ENCODE measurements around the gene RPS21. TPM values are rescaled to one million over a fixed set of nuclear protein-coding genes. Genes with fewer than 3 reads are reported as not detected.
A peak's percentile ranks its signal among the peaks of the same experiment; 100 is the strongest.

The RPS21 gene
- total and polyA plus RNA-seq, 10 of the 15 experiments (the other 5 are each of a cell fraction or from before 2014, with no cell fraction given) = 1,474 to 4,987 (median 2,439) TPM

GRCh38 chr20:62409086-62409853 lies 22.4 kb downstream of the RPS21 start:
- H3K4me3 ChIP-seq = no peak overlapping the region
- FAIRE-seq = no peak
- TF ChIP-seq SRF (IDR thresholded peaks at IDR 0.05; ENCODE audit: low read depth in 2 of 2, low read length in 2 of 2) = no peak
- no peak for TF ChIP-seq CBFB (IDR thresholded peaks at IDR 0.05; ENCODE audit: low read depth)
- ATAC-seq = no peak
- in situ Hi-C loops (cut with MboI) (no loop called here), intact Hi-C loops (cut with micrococcal nuclease; ENCODE audit: unreplicated experiment) (loop anchor here (5.0 kb wide), 1 partner anchor 383 kb away; no protein-coding TSS in a partner anchor)
- peak overlapping the region; percentile 35; the same call in 1 of the 2 replicates for H3K4me2 ChIP-seq (ENCODE audit: control insufficient read depth, insufficient read depth)
- peaks cover 12% of the 10 kb centered on the region for H3K4me1 ChIP-seq (ENCODE audit: control insufficient read depth, insufficient read depth, low read length)
- ChIA-PET POLR2A (interaction anchor here (1.3 kb wide), 1 partner anchor 22 kb away, joined by 5 read pairs; the partner anchor contains the start of gene RPS21), RAD21 (ENCODE audit: unreplicated experiment) (interaction anchor here (1.1 to 1.8 kb wide), 4 partner anchors 90 to 383 kb away, joined by 3 to 6 read pairs (median 5); no protein-coding TSS in a partner anchor), CTCF (interaction anchor here (0.6 to 4.2 kb wide), 9 partner anchors 10 to 399 kb away, joined by 3 to 23 read pairs (median 5); no protein-coding TSS in a partner anchor), SMC1A (ENCODE audit: uncharacterized antibody, unreplicated experiment) (interaction anchor here (0.7 to 1.7 kb wide), 4 partner anchors 23 to 398 kb away, joined by 3 to 4 read pairs (median 4); no protein-coding TSS in a partner anchor)
- H2AFZ ChIP-seq (ENCODE audit: control insufficient read depth, low read depth, low read length) = no peak overlapping the region
- no TSS peak for BruUV-seq (replicated peaks)
- peaks cover 14% of the 10 kb centered on the region for H3K79me2 ChIP-seq (ENCODE audit: control insufficient read depth, insufficient read depth, low read length)
- no peaks in the 10 kb centered on the region for H3K27me3 ChIP-seq (replicated peaks in 1 of 2; ENCODE audit: control insufficient read depth in 2 of 2, insufficient read depth in 2 of 2, low read length in 1 of 2)
- DNase-seq (ENCODE audit: low read depth, low spot score) = no peak
- 71% methylated on average over 12 of the region's 12 CpGs for WGBS (ENCODE audit: insufficient coverage, insufficient replicate concordance, low lambda C conversion rate, missing lambda C conversion rate)
- no peaks in the 10 kb centered on the region for H4K20me1 ChIP-seq (ENCODE audit: control insufficient read depth, insufficient read depth)
- no peaks in the 10 kb centered on the region; a peak in 1 of 4 replicates for H3K36me3 ChIP-seq (ENCODE audit: control insufficient read depth in 2 of 2, insufficient read depth in 2 of 2, low read length in 1 of 2)
- H3K27ac ChIP-seq (ENCODE audit: control insufficient read depth, insufficient read depth) = no peak overlapping the region
- no peak overlapping the region for H3K9ac ChIP-seq (ENCODE audit: control insufficient read depth, insufficient read depth, low read length)
- no peaks in the 10 kb centered on the region for H3K9me3 ChIP-seq (replicated peaks; ENCODE audit: control insufficient read depth, insufficient read depth, low read length)

DNA sequence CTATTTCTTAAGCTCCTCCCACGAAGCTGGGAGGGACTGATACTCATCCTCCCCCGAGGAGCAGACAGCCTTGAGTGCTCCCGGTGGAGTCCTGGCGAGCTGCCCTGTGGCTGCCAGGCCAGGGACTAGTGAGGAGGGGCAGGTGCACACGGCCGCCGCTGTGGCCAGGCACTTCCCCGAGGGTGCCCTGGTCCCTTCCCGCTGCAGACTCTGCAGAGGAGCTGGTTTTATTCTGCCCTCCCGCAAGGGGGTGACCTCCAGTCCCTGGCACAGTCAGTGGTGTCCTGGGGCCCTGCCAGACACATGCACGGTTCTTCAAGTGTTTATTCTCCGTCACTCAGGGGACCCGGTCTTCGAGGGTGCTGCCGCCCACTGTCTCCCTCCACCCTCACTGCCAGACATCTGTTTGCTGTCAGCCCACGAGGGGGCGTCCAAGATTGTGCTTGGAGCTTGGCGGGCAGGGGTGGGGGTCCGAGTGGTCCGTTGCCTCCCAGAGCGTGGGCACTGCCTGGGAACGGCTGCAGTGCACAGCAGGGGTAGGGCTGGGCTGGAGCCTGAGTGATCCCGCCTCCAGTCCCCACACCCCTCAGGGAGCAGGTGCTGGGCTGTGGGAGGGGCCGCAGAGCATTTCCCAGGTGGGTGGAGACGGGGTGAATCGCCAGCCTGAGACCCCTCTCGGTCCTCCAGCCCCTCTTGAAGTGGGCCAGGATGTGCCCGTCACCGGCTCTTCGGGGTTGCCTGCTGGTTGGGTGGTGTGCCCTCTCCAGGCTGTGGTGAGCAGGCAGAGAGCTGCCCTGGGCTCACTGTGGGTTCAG lies 23.2 kb downstream of the RPS21 start:
- ChIA-PET SMC1A (ENCODE audit: uncharacterized antibody, unreplicated experiment) (interaction anchor here (0.7 to 1.7 kb wide), 5 partner anchors 24 to 398 kb away, joined by 3 to 4 read pairs (median 4); no protein-coding TSS in a partner anchor), POLR2A (interaction anchor here (1.3 kb wide), 1 partner anchor 23 kb away, joined by 5 read pairs; the partner anchor contains the start of gene RPS21), CTCF (interaction anchor here (0.6 to 4.2 kb wide), 13 partner anchors 11 to 398 kb away, joined by 3 to 23 read pairs (median 4); no protein-coding TSS in a partner anchor), RAD21 (ENCODE audit: unreplicated experiment) (interaction anchor here (1.1 to 1.8 kb wide), 4 partner anchors 89 to 382 kb away, joined by 3 to 6 read pairs (median 5); no protein-coding TSS in a partner anchor)
- no peak overlapping the region; the same call in 1 of the 2 replicates for H2AFZ ChIP-seq (ENCODE audit: control insufficient read depth, low read depth, low read length)
- BruUV-seq (replicated peaks) = no TSS peak
- ATAC-seq (peak; percentile 20), FAIRE-seq (peak; percentile 35), DNase-seq (ENCODE audit: low read depth, low spot score) (no peak)
- H3K4me1 ChIP-seq (ENCODE audit: control insufficient read depth, insufficient read depth, low read length) = peaks cover 12% of the 10 kb centered on the region
- intact Hi-C loops (cut with micrococcal nuclease; ENCODE audit: unreplicated experiment) (loop anchor here (5.0 kb wide), 1 partner anchor 382 kb away; no protein-coding TSS in a partner anchor), in situ Hi-C loops (cut with MboI) (no loop called here)
- no peaks in the 10 kb centered on the region for H3K27me3 ChIP-seq (replicated peaks in 1 of 2; ENCODE audit: control insufficient read depth in 2 of 2, insufficient read depth in 2 of 2, low read length in 1 of 2)
- peak overlapping the region; percentile 35; the same call in 1 of the 2 replicates for H3K4me2 ChIP-seq (ENCODE audit: control insufficient read depth, insufficient read depth)
- H3K9ac ChIP-seq (ENCODE audit: control insufficient read depth, insufficient read depth, low read length) = no peak overlapping the region
- whole genome bisulfite sequencing (ENCODE audit: insufficient coverage, insufficient replicate concordance, low lambda C conversion rate, missing lambda C conversion rate) = 6% methylated on average over 30 of the region's 30 CpGs
- H3K9me3 ChIP-seq (replicated peaks; ENCODE audit: control insufficient read depth, insufficient read depth, low read length) = no peaks in the 10 kb centered on the region
- no peak overlapping the region for H3K27ac ChIP-seq (ENCODE audit: control insufficient read depth, insufficient read depth)
- no peaks in the 10 kb centered on the region for H3K36me3 ChIP-seq (ENCODE audit: control insufficient read depth in 2 of 2, insufficient read depth in 2 of 2, low read length in 1 of 2)
- H3K79me2 ChIP-seq (ENCODE audit: control insufficient read depth, insufficient read depth, low read length) = peaks cover 13% of the 10 kb centered on the region
- no peak overlapping the region for H3K4me3 ChIP-seq
- H4K20me1 ChIP-seq (ENCODE audit: control insufficient read depth, insufficient read depth) = no peaks in the 10 kb centered on the region
- TF ChIP-seq NFXL1 (IDR thresholded peaks at IDR 0.05; ENCODE audit: borderline replicate concordance) = peak; percentile 75; the same call in 1 of the 2 replicates
- no peak for TF ChIP-seq MYB (IDR thresholded peaks at IDR 0.05; ENCODE audit: borderline replicate concordance, low read depth, low read length)
- TF ChIP-seq LARP7 (IDR thresholded peaks at IDR 0.05) = peak; percentile 48; the same call in 1 of the 2 replicates
- TF ChIP-seq, protein P1, sequence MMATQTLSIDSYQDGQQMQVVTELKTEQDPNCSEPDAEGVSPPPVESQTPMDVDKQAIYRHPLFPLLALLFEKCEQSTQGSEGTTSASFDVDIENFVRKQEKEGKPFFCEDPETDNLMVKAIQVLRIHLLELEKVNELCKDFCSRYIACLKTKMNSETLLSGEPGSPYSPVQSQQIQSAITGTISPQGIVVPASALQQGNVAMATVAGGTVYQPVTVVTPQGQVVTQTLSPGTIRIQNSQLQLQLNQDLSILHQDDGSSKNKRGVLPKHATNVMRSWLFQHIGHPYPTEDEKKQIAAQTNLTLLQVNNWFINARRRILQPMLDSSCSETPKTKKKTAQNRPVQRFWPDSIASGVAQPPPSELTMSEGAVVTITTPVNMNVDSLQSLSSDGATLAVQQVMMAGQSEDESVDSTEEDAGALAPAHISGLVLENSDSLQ (IDR thresholded peaks at IDR 0.05) = peak; percentile 44; the same call in 1 of the 2 replicates
- peak; percentile 49 for TF ChIP-seq RAD21 (IDR thresholded peaks at IDR 0.05; ENCODE audit: insufficient read depth, low read depth, low read length)
- no peak for TF ChIP-seq CEBPB (IDR thresholded peaks at IDR 0.05; ENCODE audit: borderline replicate concordance in 1 of 2, low read depth in 2 of 2, low read length in 2 of 2)
- TF ChIP-seq BRCA1 (IDR thresholded peaks at IDR 0.05; ENCODE audit: low read depth, low read length) = no peak
- TF ChIP-seq JUNB (IDR thresholded peaks at IDR 0.05) = no peak
- TF ChIP-seq SMC3 (IDR thresholded peaks at IDR 0.05; ENCODE audit: borderline replicate concordance, low read length) = peak; percentile 21; the same call in 1 of the 2 replicates
- TF ChIP-seq SMARCA5 (IDR thresholded peaks at IDR 0.05) = 0 out of 2 replicates have a peak, but pooled peaks have one; percentile 25
